Choroid plexus epithelial cell (primary cell): Measurements from ENCODE around the gene B3GAT1.
A peak's percentile ranks its signal among the peaks of the same experiment; 100 is the strongest.

Experiments
- DNase-seq: peaks from one replicate; pipeline ENCODE4 v3.0.0-alpha.2; 2010; ENCODE audit warnings: low read depth
- H3K4me3 ChIP-seq: 2 replicates; pipeline ENCODE4 v1.5.1; 2011; ENCODE audit warnings: low read depth, mild to moderate bottlenecking, control low read depth, low read length, moderate library complexity
- CTCF ChIP-seq: conservative IDR thresholded peaks from 2 replicates; pipeline ENCODE4 v1.5.1; 2011; ENCODE audit warnings: low read depth, mild to moderate bottlenecking, control low read depth, inconsistent platforms, low read length, moderate library complexity

Gene B3GAT1

GRCh38 chr11:134432776-134433175 is 20.7 kb upstream of the B3GAT1 start:
- TF ChIP-seq CTCF: no peak
- no peak for DNase-seq
- H3K4me3 ChIP-seq: no peak overlapping the region

- no peak for DNase-seq
- no peak overlapping the region for H3K4me3 ChIP-seq
- TF ChIP-seq CTCF: no peak
Observed at GRCh38 chr11:134429106-134429505, 17.1 kb upstream of the B3GAT1 start.

- no peak for TF ChIP-seq CTCF
- no peak for DNase-seq
- no peak overlapping the region for H3K4me3 ChIP-seq
Observed at GRCh38 chr11:134425816-134426536, 13.9 kb upstream of the B3GAT1 start.

GRCh38 chr11:134425413-134425812 is 13.4 kb upstream of the B3GAT1 start:
- DNase-seq: no peak
- no peak overlapping the region for H3K4me3 ChIP-seq
- no peak for TF ChIP-seq CTCF

- no peak for TF ChIP-seq CTCF
- no peak for DNase-seq
Observed at GRCh38 chr11:134423106-134423505, 11.1 kb upstream of the B3GAT1 start.

GRCh38 chr11:134417871-134418840 is 6.1 kb upstream of the B3GAT1 start:
- peak; percentile 23 for DNase-seq
- TF ChIP-seq CTCF: no peak
- H3K4me3 ChIP-seq: no peak overlapping the region

More at GRCh38 chr11:134423106-134423505, 11.1 kb upstream of the B3GAT1 start:
- no peak overlapping the region for H3K4me3 ChIP-seq

- H3K4me3 ChIP-seq: no peak overlapping the region
Observed at GRCh38 chr11:134416726-134417125, 4.7 kb upstream of the B3GAT1 start.

More at GRCh38 chr11:134416726-134417125, 4.7 kb upstream of the B3GAT1 start:
- DNase-seq: no peak
- TF ChIP-seq CTCF: no peak
